NAMALWA (cell line): ENCODE results near the gene ARHGAP21.
"Not testable (repeated sequence)": the region's sequence is repeated elsewhere in the genome, so short reads cannot be mapped to it uniquely, and the experiment has no call there.

Experiments used
- DNase-seq: peaks from one replicate; pipeline ENCODE4 v3.0.0-alpha.2; 2015; ENCODE audit warnings: low spot score

The ARHGAP21 gene

GRCh38 chr10:24723788-24724380 is at the start of gene ARHGAP21:
TSS of gene ARHGAP21 (minus strand) at chr10:24723887. CDS start at chr10:24721899, 1,988 bp downstream.
- DNase-seq: peak; percentile 40

DNA sequence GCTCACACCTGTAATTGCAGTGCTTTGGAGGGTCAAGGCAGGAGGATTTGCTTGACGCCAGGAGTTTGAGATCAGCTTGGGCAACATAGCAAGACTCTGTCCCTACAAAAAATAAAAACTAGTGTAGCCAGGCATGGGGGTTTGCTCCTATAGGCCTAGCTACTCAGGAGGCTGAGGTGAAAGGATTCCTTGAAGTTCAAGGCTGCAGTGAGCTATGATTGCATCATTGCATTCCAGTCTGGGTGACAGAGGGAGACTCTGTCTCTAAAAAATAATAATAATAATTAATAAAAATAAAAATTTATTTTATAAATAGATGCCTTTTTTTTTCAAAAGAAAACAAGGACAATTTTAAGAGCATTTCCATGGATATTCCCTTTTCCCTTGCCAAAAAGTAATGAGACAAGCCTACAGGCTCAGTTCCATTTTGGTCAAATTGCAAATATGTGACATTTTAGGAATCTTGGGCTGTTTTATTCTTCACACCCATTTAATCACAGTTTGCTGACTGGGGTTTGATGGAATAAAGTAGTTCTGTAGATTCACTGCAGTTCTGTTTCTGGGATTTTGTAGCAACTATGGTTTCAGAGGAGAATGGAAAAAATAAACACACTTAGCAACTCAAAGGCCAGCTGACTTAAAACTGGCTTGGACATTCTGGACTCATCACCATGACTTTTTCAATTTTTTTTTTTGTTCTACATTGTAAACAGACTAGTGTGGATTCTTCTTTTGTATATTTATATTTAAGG is 48.4 kb upstream of the ARHGAP21 start:
- DNase-seq: no peak

DNA sequence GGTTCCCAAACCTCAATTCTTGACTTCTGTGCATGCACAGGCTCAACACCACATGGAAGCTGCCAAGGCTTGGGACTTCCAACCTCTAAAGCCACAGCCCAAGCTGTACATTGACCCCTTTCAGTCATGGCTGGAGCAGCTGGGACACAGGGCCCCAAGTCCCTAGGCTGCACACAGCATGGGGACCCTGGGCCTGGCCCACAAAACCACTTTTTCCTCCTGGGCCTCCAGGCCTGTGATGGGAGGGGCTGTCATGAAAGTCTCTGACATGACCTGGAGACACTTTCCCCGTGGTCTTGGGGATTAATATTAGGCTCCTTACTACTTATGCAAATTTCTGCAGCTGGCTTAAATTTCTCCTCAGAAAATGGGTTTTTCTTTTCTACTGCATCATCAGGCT is 41.3 kb upstream of the ARHGAP21 start:
- not testable (repeated sequence) for DNase-seq

DNA sequence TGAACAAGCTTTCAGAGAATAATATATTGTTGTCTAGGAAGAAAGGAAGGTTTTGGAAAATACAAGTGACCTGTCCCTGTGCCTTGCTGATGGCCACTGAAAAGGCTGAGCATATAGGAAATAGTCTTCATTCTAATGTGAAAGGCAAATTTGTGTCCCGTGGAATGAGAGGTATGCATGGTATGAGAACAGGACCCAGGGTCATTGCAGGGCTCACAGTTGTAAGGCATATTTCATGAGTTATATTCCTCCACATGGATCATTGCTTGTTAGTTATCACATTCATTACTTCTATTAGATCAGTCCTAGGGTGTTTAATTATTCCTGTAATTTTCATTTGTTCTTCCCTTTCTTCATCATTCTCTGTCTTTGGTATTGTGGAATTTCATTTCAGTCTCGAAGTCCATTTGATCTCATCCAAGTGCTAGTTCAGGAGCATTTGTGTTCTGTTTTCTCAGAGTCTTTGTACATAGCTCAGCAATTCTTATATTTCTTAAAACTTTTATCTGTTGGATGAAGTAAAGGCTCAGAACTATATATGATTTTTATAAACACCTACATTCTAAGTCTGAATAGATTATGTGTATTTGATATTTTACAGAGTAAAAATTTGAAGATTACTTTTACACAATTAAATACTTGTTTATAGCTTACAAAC is 39.4 kb upstream of the ARHGAP21 start:
- DNase-seq: no peak

GRCh38 chr10:24762161-24762924 is 38.7 kb upstream of the ARHGAP21 start:
- DNase-seq: no peak

- DNase-seq: no peak
Measured at GRCh38 chr10:24759672-24760071, 36.0 kb upstream of the ARHGAP21 start.

DNA sequence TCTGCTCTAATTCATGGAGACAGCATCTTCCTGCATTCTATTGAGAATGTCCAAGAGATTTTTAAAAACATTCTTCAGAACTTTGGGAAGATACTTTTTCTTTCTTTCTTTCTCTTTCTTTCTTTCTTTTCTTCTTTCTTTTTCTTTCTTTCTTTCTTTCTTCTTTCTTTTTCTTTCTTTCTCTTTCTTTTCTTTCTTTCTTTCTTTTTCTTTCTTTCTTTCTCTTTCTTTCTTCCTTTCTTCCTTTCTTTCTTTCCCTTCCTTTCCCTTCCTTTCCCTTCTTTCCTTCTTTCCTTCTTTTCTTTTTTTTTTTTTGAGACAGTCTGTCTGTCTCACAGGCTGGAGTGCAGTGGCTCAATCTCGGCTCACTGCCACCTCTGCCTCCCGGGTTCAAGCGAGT is 34.6 kb upstream of the ARHGAP21 start:
- DNase-seq: not testable (repeated sequence)

DNA sequence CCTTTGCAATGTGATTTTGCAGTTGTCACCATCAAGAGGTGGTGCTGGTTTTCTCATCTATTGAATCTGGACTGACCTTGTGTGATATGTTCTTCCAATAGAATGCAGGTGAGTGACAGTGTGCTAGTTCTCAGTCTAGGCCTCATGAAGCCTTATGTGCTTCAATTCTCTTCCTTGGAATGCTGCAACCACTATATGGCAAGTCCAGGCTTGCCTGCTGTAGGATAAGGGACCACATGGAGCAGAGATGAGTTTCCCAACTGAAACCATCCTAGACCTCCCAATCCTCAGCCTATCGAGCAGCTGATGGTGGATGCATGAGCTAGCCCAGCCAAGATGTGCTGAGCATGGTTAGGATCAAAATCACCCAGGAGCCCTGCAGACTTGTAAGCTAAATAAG is 32.6 kb upstream of the ARHGAP21 start:
- DNase-seq: no peak

DNA sequence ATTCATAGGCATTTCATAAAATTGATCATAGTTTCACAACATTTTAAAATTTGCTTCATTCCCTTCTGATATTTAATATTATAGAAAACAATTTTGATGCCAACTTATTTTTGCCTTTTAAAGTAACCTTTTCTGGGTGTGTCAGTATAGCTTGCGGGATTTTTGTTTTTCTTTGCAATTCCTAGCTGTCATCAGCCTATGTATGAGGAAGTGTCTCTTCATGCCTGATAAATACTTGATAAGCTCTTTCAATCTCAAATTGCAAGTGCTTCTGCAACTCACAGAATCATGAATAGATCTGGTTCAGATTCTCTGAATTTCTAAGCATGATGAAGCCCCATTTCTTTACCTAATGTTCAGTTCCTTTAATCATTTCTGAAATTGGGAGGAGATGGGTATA is 28.0 kb upstream of the ARHGAP21 start:
- no peak for DNase-seq

DNA sequence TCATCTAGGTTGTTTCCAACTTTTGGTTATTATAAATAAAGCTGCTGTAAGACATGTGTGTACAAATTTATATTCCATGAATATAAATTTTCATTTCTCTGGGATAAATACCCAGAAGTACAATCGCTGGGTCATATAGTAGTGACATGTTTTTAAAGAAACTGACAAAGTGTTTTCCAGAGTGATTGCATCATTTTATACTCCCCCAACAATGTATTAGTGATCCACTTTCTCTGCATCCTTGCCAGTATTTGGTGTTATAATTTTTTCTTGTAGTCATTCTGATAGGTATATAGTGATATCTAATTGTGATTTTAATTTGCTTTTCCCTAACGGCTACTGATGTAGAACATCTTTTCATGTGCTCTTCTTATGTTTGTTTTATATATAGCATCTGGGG is 27.0 kb upstream of the ARHGAP21 start:
- DNase-seq: no peak

DNA sequence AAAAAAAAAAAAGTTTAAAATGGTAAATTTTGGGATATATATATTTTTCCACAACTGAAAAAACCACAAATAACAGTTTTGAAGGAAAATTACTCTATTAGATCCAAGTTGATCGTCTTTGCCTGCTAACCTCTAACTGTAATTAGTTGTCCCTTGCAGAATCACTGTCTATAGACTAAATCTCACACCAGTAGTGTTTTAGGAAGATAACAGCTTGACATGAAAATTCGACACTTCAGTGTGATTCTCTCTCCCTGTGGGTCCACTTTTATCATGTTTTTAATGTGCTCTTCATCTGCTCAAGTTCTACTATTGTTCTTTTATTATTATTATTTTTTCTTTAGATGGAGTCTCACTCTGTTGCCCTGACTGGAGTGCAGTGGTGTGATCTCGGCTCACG is 24.5 kb upstream of the ARHGAP21 start:
- no peak for DNase-seq

DNA sequence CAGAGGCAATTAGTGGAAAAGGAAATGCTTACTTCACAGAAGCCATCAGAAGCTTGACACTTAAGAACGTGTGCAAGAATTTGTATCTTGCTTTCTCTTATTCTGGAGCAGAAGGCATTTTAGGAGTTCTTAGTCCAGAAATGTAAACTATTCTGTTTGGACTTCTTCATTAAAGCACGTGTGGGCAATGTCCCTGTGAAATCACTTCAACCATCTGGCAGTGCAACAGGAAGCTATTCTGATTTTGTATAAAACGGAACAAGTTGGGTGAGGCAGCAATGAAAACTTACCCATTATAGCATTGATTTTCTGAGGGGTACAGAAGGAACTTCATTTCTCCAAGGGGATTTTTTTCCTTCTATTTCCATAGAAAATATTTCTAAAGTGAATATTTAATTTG is 21.3 kb upstream of the ARHGAP21 start:
- no peak for DNase-seq

- no peak for DNase-seq
Measured at GRCh38 chr10:24740714-24741113, 17.0 kb upstream of the ARHGAP21 start.

GRCh38 chr10:24737001-24737400 is 13.3 kb upstream of the ARHGAP21 start:
- no peak for DNase-seq

GRCh38 chr10:24731942-24732341 is 8.3 kb upstream of the ARHGAP21 start:
- DNase-seq: no peak

DNA sequence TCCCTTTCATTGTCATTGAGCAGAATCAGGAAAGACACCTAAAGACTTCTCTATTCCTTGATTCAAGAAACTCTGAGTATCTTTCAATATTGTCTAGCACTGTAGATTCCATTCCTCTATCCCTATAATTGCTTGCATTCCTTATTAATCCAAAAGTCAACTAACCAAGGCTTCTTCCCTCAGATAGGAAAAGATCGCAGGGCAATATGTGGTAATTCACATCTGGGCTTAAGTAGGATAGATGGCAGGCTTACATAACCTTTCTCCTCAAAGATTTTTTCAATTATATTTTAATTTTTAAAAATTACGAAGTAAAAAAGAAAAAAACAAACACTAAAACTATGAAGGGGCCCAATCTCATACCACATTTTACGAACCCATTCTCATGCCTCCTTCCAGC is 7.1 kb upstream of the ARHGAP21 start:
- no peak for DNase-seq

GRCh38 chr10:24727786-24728185 is 4.1 kb upstream of the ARHGAP21 start:
- DNase-seq: no peak

DNA sequence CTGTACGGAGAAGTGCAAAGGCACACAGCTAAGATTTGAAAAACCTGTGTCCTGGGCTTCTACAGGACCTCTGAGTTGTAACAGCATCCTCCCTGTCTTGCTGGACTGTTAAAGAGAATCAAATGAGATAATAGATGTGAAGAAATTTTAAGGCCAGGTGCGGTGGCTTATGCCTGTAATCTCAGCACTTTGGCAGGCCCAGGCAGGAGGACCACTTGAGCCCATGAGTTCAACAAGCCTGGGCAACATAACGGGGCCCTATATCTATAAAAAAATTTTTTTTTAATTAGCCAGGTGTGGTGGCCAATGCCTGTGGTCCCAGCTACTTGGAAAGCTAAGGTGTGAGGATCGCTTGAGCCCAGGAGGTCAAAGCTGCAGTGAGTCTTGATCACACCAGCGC is 2.9 kb upstream of the ARHGAP21 start:
- no peak for DNase-seq

- not testable (repeated sequence) for DNase-seq
Measured at GRCh38 chr10:24726029-24726428, 2.3 kb upstream of the ARHGAP21 start.

DNA sequence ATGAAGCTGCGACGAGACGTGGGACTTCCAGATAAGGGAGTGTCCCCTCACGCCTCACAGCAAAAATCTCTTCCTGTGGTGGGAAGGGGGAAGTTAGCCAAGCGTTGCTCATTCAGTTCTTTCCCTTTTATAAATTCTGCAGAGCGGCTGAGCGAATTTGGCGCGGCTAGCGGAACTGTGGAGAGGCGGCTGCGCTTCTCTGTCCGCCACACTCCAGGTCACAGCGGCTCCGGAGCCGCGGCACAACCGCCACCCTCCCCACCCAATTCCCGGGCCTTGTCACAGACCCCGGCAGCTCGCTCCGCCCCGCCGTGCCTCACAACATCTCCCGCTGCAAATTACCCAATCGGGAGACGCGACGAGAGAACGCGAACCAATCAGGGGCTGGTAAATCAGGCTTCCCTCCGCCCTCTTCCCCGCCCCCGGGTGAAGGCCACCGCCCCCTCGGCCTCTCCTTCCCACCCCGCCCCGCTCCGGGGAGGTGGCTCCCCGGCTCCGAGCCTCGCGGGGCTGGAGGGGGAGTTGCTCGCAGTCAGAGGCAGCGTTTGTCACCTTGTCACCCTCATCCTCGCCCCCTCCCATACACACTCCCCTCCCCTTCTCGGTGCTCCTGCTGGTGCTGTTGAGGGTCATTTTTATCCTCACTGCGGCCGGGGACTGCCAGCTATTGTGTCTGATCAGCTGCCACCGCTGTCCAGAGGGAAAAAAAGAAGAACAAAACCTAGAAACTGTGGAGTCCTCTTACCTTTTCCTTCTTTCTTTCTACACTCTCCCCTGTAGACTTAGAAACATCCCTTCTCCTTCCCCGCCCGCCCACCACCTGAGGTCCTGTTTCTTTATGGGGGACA is 918 bp upstream of the ARHGAP21 start:
- peak; percentile 95 for DNase-seq

DNA sequence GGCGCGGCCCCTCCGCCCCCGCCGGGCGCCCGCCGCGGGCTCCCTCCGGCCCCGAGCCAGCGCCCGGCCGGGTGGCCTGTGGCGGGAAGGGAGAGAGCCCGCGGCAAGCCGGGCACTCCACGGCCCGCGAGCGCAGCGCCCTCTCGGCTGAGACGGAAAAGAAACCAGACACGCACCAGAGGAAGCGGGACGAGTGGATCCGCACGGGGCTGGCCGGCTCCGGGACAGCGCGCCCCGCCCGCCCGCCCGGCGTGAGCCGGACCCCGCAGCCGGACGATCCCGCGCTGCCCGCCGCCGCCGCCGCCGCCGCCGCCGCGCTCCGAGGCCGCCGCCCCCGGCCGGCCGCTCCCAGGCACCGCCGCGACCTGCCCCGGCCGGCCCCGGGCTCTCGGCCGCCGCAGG is 300 bp downstream of the ARHGAP21 start:
- peak; percentile 21 for DNase-seq
